Skeletal muscle satellite cell (primary cell): ENCODE data around the gene RECQL5.

Experiments used
- H3K27me3 ChIP-seq: 2 replicates; pipeline ENCODE4 v1.7.0; 2013; ENCODE audit warnings: low read length; ENCODE audit not compliant: control insufficient read depth, insufficient read depth
- H3K36me3 ChIP-seq: 2 replicates; pipeline ENCODE4 v1.7.0; 2013; ENCODE audit warnings: mild to moderate bottlenecking, control low read depth, low read length; ENCODE audit not compliant: insufficient read depth
- H3K4me1 ChIP-seq: 2 replicates; pipeline ENCODE4 v1.7.0; 2013; ENCODE audit warnings: low read length; ENCODE audit not compliant: control insufficient read depth, insufficient read depth
- H3K4me2 ChIP-seq: 2 replicates; pipeline ENCODE4 v1.7.0; 2013; ENCODE audit warnings: mild to moderate bottlenecking, low read length
- H3K4me3 ChIP-seq: 2 replicates; pipeline ENCODE4 v1.7.0; 2013; ENCODE audit warnings: low read length
- H3K9ac ChIP-seq: 2 replicates; pipeline ENCODE4 v1.7.0; 2013; ENCODE audit warnings: mild to moderate bottlenecking, low read depth, low read length, moderate library complexity
- H3K9me3 ChIP-seq: replicated peaks from 2 replicates; pipeline ENCODE4 v1.7.0; 2013; ENCODE audit warnings: mild to moderate bottlenecking, control low read depth, low read length

RECQL5 gene

DNA sequence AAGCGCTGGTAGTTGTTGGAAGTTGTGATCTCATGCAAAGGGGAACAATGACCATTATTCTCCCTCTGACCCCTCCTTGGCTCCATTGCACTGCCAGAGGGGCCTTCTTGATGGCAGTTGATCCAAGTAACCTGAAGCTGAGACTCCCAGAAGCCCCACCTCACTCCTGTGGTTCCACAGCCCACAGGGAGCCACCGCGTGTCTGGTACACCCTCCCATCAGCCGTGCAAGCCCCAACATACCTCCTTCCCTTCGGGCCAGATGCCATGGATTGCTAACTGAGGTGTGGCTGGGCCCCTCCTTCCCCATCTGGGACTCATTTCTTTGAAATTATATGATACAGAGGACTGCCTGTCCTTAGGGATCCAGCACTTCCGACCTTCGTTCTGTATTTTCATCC lies 18.0 kb upstream of the RECQL5 start:
- H3K4me3 ChIP-seq: no peak overlapping the region
- H3K36me3 ChIP-seq: peaks cover 29% of the 10 kb centered on the region
- peak overlapping the region; percentile 3 for H3K9ac ChIP-seq
- peak overlapping the region; percentile 49 for H3K4me2 ChIP-seq
- H3K9me3 ChIP-seq: no peaks in the 10 kb centered on the region
- H3K4me1 ChIP-seq: peaks cover 54% of the 10 kb centered on the region
- H3K27me3 ChIP-seq: no peaks in the 10 kb centered on the region

GRCh38 chr17:75684249-75684648 lies 17.3 kb upstream of the RECQL5 start:
- Histone ChIP-seq H3K9me3 (no peaks in the 10 kb centered on the region), H3K9ac (no peak overlapping the region), H3K4me1 (peaks cover 57% of the 10 kb centered on the region), H3K27me3 (no peaks in the 10 kb centered on the region), H3K36me3 (peaks cover 35% of the 10 kb centered on the region), H3K4me2 (peak overlapping the region; percentile 49), H3K4me3 (no peak overlapping the region)

- Histone ChIP-seq H3K9me3 (no peaks in the 10 kb centered on the region), H3K4me1 (peaks cover 57% of the 10 kb centered on the region), H3K36me3 (peaks cover 39% of the 10 kb centered on the region), H3K4me3 (peak overlapping the region; percentile 0), H3K4me2 (peak overlapping the region; percentile 49), H3K9ac (peak overlapping the region; percentile 29), H3K27me3 (no peaks in the 10 kb centered on the region)
Measured at GRCh38 chr17:75683583-75683982, 16.6 kb upstream of the RECQL5 start.

DNA sequence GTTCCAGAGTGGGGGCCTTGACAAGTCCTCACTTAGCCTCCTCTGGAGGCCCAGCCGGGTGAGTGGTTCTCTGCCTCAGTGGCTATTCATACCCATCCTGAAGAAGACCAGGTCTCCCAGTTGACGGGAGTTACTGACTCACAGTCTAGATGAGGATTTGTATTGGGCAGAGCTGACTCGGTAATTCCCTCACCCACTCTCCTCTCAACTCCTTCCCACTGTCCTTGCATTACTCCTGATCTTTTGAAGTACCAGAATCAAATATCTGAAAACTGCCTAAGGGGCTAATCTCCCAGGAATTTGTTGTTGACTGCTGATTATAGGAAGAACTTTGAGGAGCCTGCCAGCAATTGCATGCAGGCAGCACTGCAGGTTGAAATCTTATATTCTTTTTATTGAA lies 14.3 kb upstream of the RECQL5 start:
- Histone ChIP-seq H3K9me3 (no peaks in the 10 kb centered on the region), H3K36me3 (peaks cover 35% of the 10 kb centered on the region), H3K4me1 (peaks cover 57% of the 10 kb centered on the region)

GRCh38 chr17:75680431-75680830 lies 13.5 kb upstream of the RECQL5 start:
- Histone ChIP-seq H3K9ac (no peak overlapping the region), H3K4me1 (peaks cover 52% of the 10 kb centered on the region), H3K4me3 (no peak overlapping the region), H3K36me3 (peaks cover 41% of the 10 kb centered on the region), H3K4me2 (no peak overlapping the region), H3K9me3 (no peaks in the 10 kb centered on the region), H3K27me3 (no peaks in the 10 kb centered on the region)

More for the DNA sequence above, 14.3 kb upstream of the RECQL5 start:
- Histone ChIP-seq H3K4me2 (no peak overlapping the region), H3K4me3 (no peak overlapping the region), H3K9ac (no peak overlapping the region), H3K27me3 (no peaks in the 10 kb centered on the region)

DNA sequence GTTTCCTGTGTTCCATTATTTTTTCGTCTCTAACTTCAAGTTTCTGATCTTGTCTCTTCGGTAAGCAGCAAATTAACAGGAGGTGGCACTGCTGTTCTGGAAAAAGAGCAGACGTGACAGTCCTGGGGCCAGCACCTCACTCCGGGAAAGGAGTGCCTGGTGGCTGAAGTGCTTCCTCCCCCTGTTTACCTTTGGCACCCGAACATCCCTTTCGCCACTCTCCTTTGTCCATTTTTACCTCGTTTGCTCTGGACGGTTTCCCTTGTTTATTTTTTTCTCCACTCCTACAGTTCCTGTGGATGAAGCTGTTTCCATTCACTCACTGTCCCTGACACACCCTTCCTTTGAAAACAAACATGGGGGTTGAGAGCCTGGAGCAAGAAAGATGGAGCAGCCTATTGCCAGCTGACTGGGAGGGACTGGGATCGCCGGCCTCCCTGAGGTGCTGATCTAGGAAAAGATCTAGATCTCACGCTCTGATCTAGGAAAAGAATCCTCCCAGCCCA lies 12.8 kb upstream of the RECQL5 start:
- Histone ChIP-seq H3K36me3 (peaks cover 37% of the 10 kb centered on the region), H3K27me3 (no peaks in the 10 kb centered on the region), H3K9me3 (no peaks in the 10 kb centered on the region), H3K4me3 (no peak overlapping the region), H3K4me1 (peaks cover 49% of the 10 kb centered on the region), H3K4me2 (peak overlapping the region; percentile 2), H3K9ac (no peak overlapping the region)

DNA sequence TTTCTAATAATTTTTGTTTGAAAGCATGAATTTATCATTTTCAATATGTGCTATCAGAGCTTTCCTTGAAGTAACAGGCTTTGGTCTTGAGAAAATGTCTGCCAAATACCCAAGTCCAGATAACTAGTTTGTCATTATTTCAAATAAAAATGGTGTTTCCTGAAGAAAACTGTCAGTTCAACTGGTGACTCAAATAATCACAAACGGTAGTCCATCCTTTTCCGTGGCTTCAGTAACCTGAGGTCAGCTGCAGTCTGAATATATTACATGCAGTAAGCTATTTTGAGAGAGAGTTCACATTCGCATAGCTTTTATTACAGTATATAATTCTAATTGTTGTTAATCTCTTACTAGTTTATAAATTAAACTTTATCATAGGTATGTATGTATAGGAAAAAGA lies 9.5 kb upstream of the RECQL5 start:
- H3K36me3 ChIP-seq: peaks cover 50% of the 10 kb centered on the region
- H3K4me2 ChIP-seq: no peak overlapping the region
- no peaks in the 10 kb centered on the region for H3K27me3 ChIP-seq
- peaks cover 31% of the 10 kb centered on the region for H3K4me1 ChIP-seq
- H3K9ac ChIP-seq: no peak overlapping the region
- H3K4me3 ChIP-seq: no peak overlapping the region
- H3K9me3 ChIP-seq: no peaks in the 10 kb centered on the region

- no peak overlapping the region for H3K4me3 ChIP-seq
- no peak overlapping the region for H3K9ac ChIP-seq
- H3K9me3 ChIP-seq: no peaks in the 10 kb centered on the region
- H3K4me2 ChIP-seq: no peak overlapping the region
- peaks cover 46% of the 10 kb centered on the region for H3K36me3 ChIP-seq
- peaks cover 10% of the 10 kb centered on the region for H3K4me1 ChIP-seq
- no peaks in the 10 kb centered on the region for H3K27me3 ChIP-seq
Measured at GRCh38 chr17:75673487-75673886, 6.5 kb upstream of the RECQL5 start.

DNA sequence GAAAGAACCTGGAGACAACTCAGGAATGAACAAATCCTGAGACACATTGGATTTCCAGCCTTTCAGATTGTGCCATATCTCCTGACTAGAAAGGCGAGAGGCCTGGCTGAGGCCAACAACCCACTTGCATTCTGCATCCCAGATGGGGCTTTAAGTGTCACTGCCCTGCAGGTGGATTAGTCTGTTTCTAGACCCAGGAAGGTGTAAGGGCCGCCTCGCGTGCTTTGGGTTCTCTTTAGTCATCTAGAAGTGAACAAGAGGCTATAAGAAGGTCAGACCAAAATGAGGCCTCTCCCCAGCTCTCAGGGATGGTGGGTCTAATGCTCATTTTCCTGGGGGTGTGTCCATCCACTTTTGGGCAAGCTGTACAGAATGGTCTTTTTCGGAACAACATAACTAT lies 5.1 kb upstream of the RECQL5 start:
- Histone ChIP-seq H3K4me3 (no peak overlapping the region), H3K9ac (no peak overlapping the region), H3K9me3 (no peaks in the 10 kb centered on the region), H3K4me1 (peaks cover 16% of the 10 kb centered on the region), H3K36me3 (peaks cover 41% of the 10 kb centered on the region), H3K27me3 (no peaks in the 10 kb centered on the region), H3K4me2 (no peak overlapping the region)

DNA sequence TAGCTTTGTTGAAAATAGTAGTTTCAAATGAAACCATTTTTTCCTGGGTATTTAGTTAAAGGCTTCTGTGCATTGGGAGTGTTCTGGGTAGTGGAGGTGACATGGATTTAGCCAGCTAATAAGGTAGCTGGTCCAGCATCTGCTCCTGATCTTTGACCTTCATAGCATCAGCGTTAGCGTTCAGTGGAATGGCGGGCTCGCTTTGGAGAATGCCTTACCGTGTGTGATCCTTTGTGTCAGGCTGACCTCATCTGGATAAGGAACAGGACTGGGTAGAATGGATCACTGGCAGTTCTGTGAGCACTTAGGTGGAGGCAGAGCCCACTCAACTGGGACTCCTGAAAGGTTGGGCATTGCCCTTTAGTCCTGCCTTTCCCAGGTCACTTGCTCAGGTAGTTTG lies 3.9 kb upstream of the RECQL5 start:
- Histone ChIP-seq H3K4me1 (peaks cover 22% of the 10 kb centered on the region), H3K9me3 (no peaks in the 10 kb centered on the region), H3K27me3 (no peaks in the 10 kb centered on the region), H3K4me3 (no peak overlapping the region), H3K9ac (no peak overlapping the region), H3K4me2 (no peak overlapping the region), H3K36me3 (peaks cover 37% of the 10 kb centered on the region)

GRCh38 chr17:75668489-75668888 lies 1.5 kb upstream of the RECQL5 start:
- peak overlapping the region; percentile 80 for H3K4me2 ChIP-seq
- H3K9ac ChIP-seq: peak overlapping the region; percentile 95
- H3K4me3 ChIP-seq: peak overlapping the region; percentile 98
- peaks cover 18% of the 10 kb centered on the region for H3K4me1 ChIP-seq
- no peaks in the 10 kb centered on the region for H3K27me3 ChIP-seq
- no peaks in the 10 kb centered on the region for H3K9me3 ChIP-seq
- peaks cover 35% of the 10 kb centered on the region for H3K36me3 ChIP-seq

DNA sequence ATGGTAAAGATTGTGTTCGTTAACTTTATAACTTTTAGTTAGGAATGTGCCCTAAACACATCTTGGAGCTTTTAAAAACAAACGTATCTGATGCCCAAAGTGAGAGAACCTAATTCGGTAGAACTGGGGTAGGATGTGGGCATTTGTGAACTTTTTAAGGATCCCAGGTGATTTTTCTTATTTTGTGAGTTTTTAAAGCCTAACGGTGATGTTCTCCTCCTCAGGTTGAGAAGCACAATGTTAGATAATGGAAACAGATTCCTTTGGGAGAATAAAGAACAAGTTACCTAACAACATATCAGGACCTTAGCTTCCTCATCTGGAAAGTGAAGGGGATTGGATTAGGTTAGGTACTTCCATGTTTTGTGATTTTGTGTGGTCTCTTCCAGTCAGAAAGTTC lies 871 bp upstream of the RECQL5 start:
- H3K36me3 ChIP-seq: peaks cover 31% of the 10 kb centered on the region
- H3K4me1 ChIP-seq: peaks cover 15% of the 10 kb centered on the region
- H3K9ac ChIP-seq: peak overlapping the region; percentile 95

More for the DNA sequence above, 871 bp upstream of the RECQL5 start:
- Histone ChIP-seq H3K9me3 (no peaks in the 10 kb centered on the region), H3K4me2 (peak overlapping the region; percentile 80), H3K27me3 (no peaks in the 10 kb centered on the region), H3K4me3 (peak overlapping the region; percentile 98)
